K562 (cell line): ENCODE measurements around the gene ZNF853. TPM values are rescaled to one million over a fixed set of nuclear protein-coding genes. Genes with fewer than 3 reads are reported as not detected.

Experiments
- ATAC-seq: fragments of 200-7000 bp; cut with Tn5 transposase; 3 replicates; pipeline ENCODE4 v1.9.1; 2020; ENCODE audit warnings: moderate library complexity
- BruUV-seq: library from RNA; stranded (reverse); fragments of 400-500 nt; replicated peaks from 2 replicates; lab custom pipeline; 2021; lab: Mats Ljungman, UMichigan
- CTCF ChIA-PET: fragments of 300-600 bp; formaldehyde crosslinking; extraction: SDS; loops from one replicate; lab custom pipeline; 2021; ENCODE audit warnings: low intra/inter-chr PET ratio; lab: Yijun Ruan, JAX
- POLR2A ChIA-PET: fragments of 300-600, 350-650 bp; sonication (Branson Sonifier 250); formaldehyde crosslinking; extraction: SDS; loops from one replicate; lab custom pipeline; 2021; ENCODE audit warnings: antibody characterized with exemption, inconsistent platforms; lab: Yijun Ruan, JAX
- DNase-seq, 4 experiments: peaks; one replicate each; pipeline versions ENCODE4 v3.0.0 to v3.0.0-alpha.2; 2011 to 2018; ENCODE audit warnings: low spot score in 3 of 4, mixed read lengths in 3 of 4; ENCODE audit errors: extremely low read depth in 1 of 4
- FAIRE-seq: peaks from 2 replicates; lab custom pipeline; 2011; peaks lifted over from hg19 to GRCh38; lab: Jason Lieb, UNC
- H2AFZ ChIP-seq: 2 replicates; pipeline ENCODE4 v1.6.0; 2011; ENCODE audit warnings: low read depth, low read length, control low read depth, inconsistent platforms
- H3K27ac ChIP-seq: fragments of 200-600 bp; 3 replicates; pipeline ENCODE4 v1.8.0; 2011; ENCODE audit warnings: low read depth, mild to moderate bottlenecking, control low read depth, inconsistent platforms, low read length, moderate library complexity, mixed read lengths; ENCODE audit errors: extremely low read depth
- H3K27me3 ChIP-seq, 2 experiments: fragments of 300-600 bp in 1 of 2; 2 replicates in 1 of 2; 3 replicates in 1 of 2; pipeline versions ENCODE4 v1.6.0 to v1.8.0; 2011; ENCODE audit warnings: inconsistent platforms in 2 of 2, low read length in 2 of 2, mild to moderate bottlenecking in 1 of 2, mixed read lengths in 1 of 2, moderate library complexity in 1 of 2; ENCODE audit not compliant: control insufficient read depth in 2 of 2, insufficient read depth in 2 of 2
- H3K36me3 ChIP-seq: fragments of 300-600 bp; 3 replicates; pipeline ENCODE4 v1.8.0; 2011; ENCODE audit warnings: mild to moderate bottlenecking, low read length, inconsistent platforms; ENCODE audit not compliant: control insufficient read depth, insufficient read depth
- H3K4me1 ChIP-seq, 2 experiments: fragments of 200-600 bp in 1 of 2; replicated peaks in 1 of 2; 2 replicates in 1 of 2; 3 replicates in 1 of 2; pipeline versions ENCODE4 v1.5.1 to v1.8.0; 2011; ENCODE audit warnings: inconsistent platforms in 2 of 2, low read length in 2 of 2, mild to moderate bottlenecking in 1 of 2, mixed read lengths in 1 of 2, moderate library complexity in 1 of 2; ENCODE audit not compliant: control insufficient read depth in 2 of 2, insufficient read depth in 2 of 2
- H3K4me2 ChIP-seq: 2 replicates; pipeline ENCODE4 v1.6.1; 2011; ENCODE audit warnings: low read length, control low read depth, inconsistent platforms, mixed read lengths; ENCODE audit not compliant: insufficient read depth
- H3K4me3 ChIP-seq: fragments of 200-600 bp; sonication (generic), shearing (Covaris generic); 2 replicates; pipeline ENCODE4 v1.5.1; 2016; ENCODE audit warnings: control low read depth, inconsistent platforms
- H3K79me2 ChIP-seq: fragments of 200-600 bp; 3 replicates; pipeline ENCODE4 v1.8.0; 2011; ENCODE audit warnings: low read length, inconsistent platforms; ENCODE audit not compliant: control insufficient read depth, insufficient read depth
- H3K9ac ChIP-seq, 2 experiments: 2 replicates each; pipeline versions ENCODE4 v1.6.0 to v1.6.1; 2011; ENCODE audit warnings: low read depth in 2 of 2, low read length in 2 of 2, control low read depth in 1 of 2, inconsistent platforms in 1 of 2, mild to moderate bottlenecking in 1 of 2, mixed read lengths in 1 of 2; ENCODE audit not compliant: insufficient read depth in 1 of 2
- H3K9me1 ChIP-seq: one replicate; pipeline ENCODE4 v1.6.0; 2011; ENCODE audit warnings: inconsistent platforms, mild to moderate bottlenecking, low read length, moderate library complexity; ENCODE audit not compliant: control insufficient read depth, insufficient read depth
- H3K9me3 ChIP-seq: replicated peaks from 2 replicates; pipeline ENCODE4 v1.5.1; 2011; ENCODE audit warnings: low read depth, low read length, inconsistent platforms; ENCODE audit not compliant: control insufficient read depth, insufficient read depth
- H4K20me1 ChIP-seq: replicated peaks from 2 replicates; pipeline ENCODE4 v1.6.1; 2011; ENCODE audit warnings: low read length, inconsistent platforms, mixed read lengths; ENCODE audit not compliant: control insufficient read depth, insufficient read depth
- BRCA1 ChIP-seq, 2 experiments: fragments of 450-650 bp in 1 of 2; sonication (generic) in 1 of 2; formaldehyde crosslinking in 1 of 2; IDR thresholded peaks; 2 replicates each; pipeline versions ENCODE4 v1.5.0 to v1.6.1; 2017 to 2020; ENCODE audit warnings: mild to moderate bottlenecking in 1 of 2, missing genetic modification reagents in 1 of 2
- ETS1 ChIP-seq: conservative IDR thresholded peaks from 2 replicates; pipeline ENCODE4 v1.6.1; 2011; ENCODE audit warnings: low read depth, mild to moderate bottlenecking, low read length; ENCODE audit not compliant: control insufficient read depth
- HDAC1 ChIP-seq, 2 experiments: fragments of 450-650 bp; IDR thresholded peaks; 2 replicates each; pipeline ENCODE4 v1.6.1; 2016 to 2017; ENCODE audit warnings: inconsistent platforms in 1 of 2, mild to moderate bottlenecking in 1 of 2, moderate library complexity in 1 of 2
- MCM2 ChIP-seq: fragments of 450-650 bp; IDR thresholded peaks from 2 replicates; pipeline ENCODE4 v1.6.1; 2017; ENCODE audit warnings: low read depth, mild to moderate bottlenecking
- PPARD ChIP-seq: fragments of 250-450 bp; sonication (Bioruptor Pico); IDR thresholded peaks from 2 replicates; pipeline ENCODE4 v1.8.0; 2022; ENCODE audit warnings: inconsistent platforms, mild to moderate bottlenecking, moderate library complexity
- THRB ChIP-seq: fragments of 450-650 bp; formaldehyde crosslinking; conservative IDR thresholded peaks from 2 replicates; pipeline ENCODE4 v1.4.0; 2022; ENCODE audit warnings: mild to moderate bottlenecking, missing genetic modification characterization
- TOE1 ChIP-seq, 2 experiments: fragments of 450-650 bp in 1 of 2; sonication (generic) in 1 of 2; formaldehyde crosslinking in 1 of 2; IDR thresholded peaks; 2 replicates each; pipeline versions ENCODE4 v1.7.1 to v1.8.0; 2016 to 2022; ENCODE audit warnings: borderline replicate concordance in 2 of 2, mild to moderate bottlenecking in 2 of 2, antibody characterized with exemption in 1 of 2, inconsistent platforms in 1 of 2, low read depth in 1 of 2, missing genetic modification reagents in 1 of 2, moderate library complexity in 1 of 2
- TRIM24 ChIP-seq, 2 experiments: fragments of 450-650 bp; IDR thresholded peaks; 2 replicates each; pipeline ENCODE4 v1.6.1; 2016
- ZNF121 ChIP-seq: sonication (generic); formaldehyde crosslinking; conservative IDR thresholded peaks from 2 replicates; pipeline ENCODE4 v1.8.0; 2022; ENCODE audit warnings: missing genetic modification reagents
- WGBS: fragments of 100-300 bp; shearing (Covaris generic); methylation state at CpG from one replicate; pipeline ENCODE4 v1.1.6; 2016; ENCODE audit warnings: low coverage, mixed read lengths; ENCODE audit not compliant: insufficient coverage; ENCODE audit errors: missing lambda C conversion rate; 5-methylcytosine and 5-hydroxymethylcytosine counted together
- in situ Hi-C: fragments of 300-500 bp; cut with MboI; formaldehyde crosslinking; loops from 4 replicates; pipeline ENCODE4 v1.15.0; 2018; ENCODE audit warnings: inconsistent platforms, mixed read lengths
- intact Hi-C: fragments of 100-400 bp; cut with micrococcal nuclease; formaldehyde crosslinking; loops from 2 replicates; pipeline ENCODE4 v1.14.2; 2022
- polyA plus RNA-seq, 8 experiments: library from polyadenylated mRNA; depleted of rRNA in 4 of 8; stranded (reverse) in 5 of 8; unstranded in 3 of 8; fragments of >200 nt; fragmentation: Nextera tagmentation in 2 of 8; fragmentation: Illumina TruSeq in 1 of 8; extraction: Ambion mirVana in 2 of 8; extraction: Trizol in 1 of 8; gene quantifications; 2 replicates each; pipeline versions ENCODE4 v1.2.1 to v1.2.3, GENCODE V29; 2011 to 2014; ENCODE audit warnings: inconsistent platforms in 1 of 8, missing spikeins in 1 of 8
- total RNA-seq, 7 experiments: library from RNA; depleted of rRNA in 6 of 7; stranded (reverse); fragments of >200 nt in 6 of 7; fragmentation: Illumina TruSeq in 2 of 7; extraction: Trizol in 2 of 7; gene quantifications; 2 replicates each; pipeline versions ENCODE4 v1.2.1 to v1.2.3, GENCODE V29; 2011 to 2021; ENCODE audit warnings: low replicate concordance in 1 of 7

The ZNF853 gene
- total and polyA plus RNA-seq, 9 of the 15 experiments (the other 6 are each of a cell fraction or from before 2014, with no cell fraction given): 0.03 TPM; not detected in 8

GRCh38 chr7:6608794-6609193 lies 6.6 kb upstream of the ZNF853 start:
- no peak overlapping the region for H3K4me2 ChIP-seq
- ChIA-PET CTCF (no interaction called here), POLR2A (interaction anchor here (0.7 to 1.5 kb wide), 3 partner anchors 14 to 126 kb away, joined by 3 read pairs; no protein-coding TSS in a partner anchor)
- H3K79me2 ChIP-seq: no peaks in the 10 kb centered on the region
- no peaks in the 10 kb centered on the region for H4K20me1 ChIP-seq
- H3K9me1 ChIP-seq: no peaks in the 10 kb centered on the region
- no TSS peak for BruUV-seq
- DNase-seq (no peak), FAIRE-seq (no peak), ATAC-seq (no peak)
- TF ChIP-seq ETS1 (no peak), TOE1 (IDR thresholded peaks at IDR 0.05; ENCODE audit: borderline replicate concordance) (no peak), TOE1 (CRISPR knock-in tag; IDR thresholded peaks at IDR 0.05; ENCODE audit: borderline replicate concordance, low read depth) (no peak), THRB (CRISPR knock-in tag) (no peak), HDAC1 (IDR thresholded peaks at IDR 0.05) (no peak), TRIM24 (IDR thresholded peaks at IDR 0.05) (no peak), PPARD (CRISPR knock-in tag) (no peak), ZNF121 (CRISPR knock-in tag) (peak; percentile 77), MCM2 (no peak), BRCA1 (IDR thresholded peaks at IDR 0.05) (no peak), BRCA1 (CRISPR knock-in tag; IDR thresholded peaks at IDR 0.05) (no peak)
- intact Hi-C loops: no loop called here
- no peak overlapping the region for H3K4me3 ChIP-seq
- H3K36me3 ChIP-seq: peaks cover 27% of the 10 kb centered on the region; the same call in 1 of the 3 replicates
- 96% methylated on average over 7 of the region's 12 CpGs for WGBS
- in situ Hi-C loops: no loop called here
- no peaks in the 10 kb centered on the region for H3K9me3 ChIP-seq
- H3K4me1 ChIP-seq: 0 out of 5 replicates have a peak, but pooled peaks cover 0 to 2% of the 10 kb centered on the region in 2 experiments
- H3K27ac ChIP-seq: no peak overlapping the region
- H3K9ac ChIP-seq: no peak overlapping the region
- peaks cover 3 to 9% of the 10 kb centered on the region in 2 experiments; a peak in 3 of 5 replicates for H3K27me3 ChIP-seq
- no peak overlapping the region for H2AFZ ChIP-seq
